Fibroblast of the aortic adventitia (primary cell): Measurements from ENCODE around the gene ZBP1. TPM values are rescaled to one million over a fixed set of nuclear protein-coding genes. Genes with fewer than 3 reads are reported as not detected.

ENCODE experiments used
- DNase-seq: peaks from one replicate; pipeline ENCODE4 v3.0.0-alpha.2; 2010; ENCODE audit warnings: low read depth
- H3K4me3 ChIP-seq: 2 replicates; pipeline ENCODE4 v1.5.1; 2011; ENCODE audit warnings: low read depth, mild to moderate bottlenecking, control low read depth, low read length, moderate library complexity
- CTCF ChIP-seq: IDR thresholded peaks from 2 replicates; pipeline ENCODE4 v1.5.1; 2011; ENCODE audit warnings: mild to moderate bottlenecking, low read length, control low read depth, inconsistent platforms; ENCODE audit not compliant: insufficient read depth
- total RNA-seq: library from RNA; depleted of rRNA; stranded (reverse); fragments of >200 nt; gene quantifications from 2 replicates; pipeline ENCODE4 v1.2.3, GENCODE V29; 2012; ENCODE audit warnings: low replicate concordance

The ZBP1 gene
- total RNA-seq, 1 donor: not detected

GRCh38 chr20:57578476-57579165 is 41.6 kb downstream of the ZBP1 start:
- DNase-seq: no peak
- no peak overlapping the region for H3K4me3 ChIP-seq
- TF ChIP-seq CTCF: no peak

- H3K4me3 ChIP-seq: no peak overlapping the region
- TF ChIP-seq CTCF: no peak
- DNase-seq: no peak
These were observed 42.3 kb downstream of the ZBP1 start for GRCh38 chr20:57577679-57578475.

GRCh38 chr20:57576617-57577550 is 43.3 kb downstream of the ZBP1 start:
- no peak overlapping the region for H3K4me3 ChIP-seq
- TF ChIP-seq CTCF: no peak
- DNase-seq: no peak

GRCh38 chr20:57576002-57576401 is 44.2 kb downstream of the ZBP1 start:
- no peak for TF ChIP-seq CTCF
- DNase-seq: no peak
- no peak overlapping the region for H3K4me3 ChIP-seq

- no peak for DNase-seq
- H3K4me3 ChIP-seq: no peak overlapping the region
- no peak for TF ChIP-seq CTCF
These were observed 45.3 kb downstream of the ZBP1 start for GRCh38 chr20:57574954-57575353.

- H3K4me3 ChIP-seq: no peak overlapping the region
- TF ChIP-seq CTCF: no peak
- no peak for DNase-seq
These were observed 46.3 kb downstream of the ZBP1 start for GRCh38 chr20:57573894-57574293.
